ENCODE measurements around the gene CTBP1.
"Not testable (repeated sequence)": the region's sequence is repeated elsewhere in the genome, so short reads cannot be mapped to it uniquely, and the experiment has no call there.

Gene CTBP1

DNA sequence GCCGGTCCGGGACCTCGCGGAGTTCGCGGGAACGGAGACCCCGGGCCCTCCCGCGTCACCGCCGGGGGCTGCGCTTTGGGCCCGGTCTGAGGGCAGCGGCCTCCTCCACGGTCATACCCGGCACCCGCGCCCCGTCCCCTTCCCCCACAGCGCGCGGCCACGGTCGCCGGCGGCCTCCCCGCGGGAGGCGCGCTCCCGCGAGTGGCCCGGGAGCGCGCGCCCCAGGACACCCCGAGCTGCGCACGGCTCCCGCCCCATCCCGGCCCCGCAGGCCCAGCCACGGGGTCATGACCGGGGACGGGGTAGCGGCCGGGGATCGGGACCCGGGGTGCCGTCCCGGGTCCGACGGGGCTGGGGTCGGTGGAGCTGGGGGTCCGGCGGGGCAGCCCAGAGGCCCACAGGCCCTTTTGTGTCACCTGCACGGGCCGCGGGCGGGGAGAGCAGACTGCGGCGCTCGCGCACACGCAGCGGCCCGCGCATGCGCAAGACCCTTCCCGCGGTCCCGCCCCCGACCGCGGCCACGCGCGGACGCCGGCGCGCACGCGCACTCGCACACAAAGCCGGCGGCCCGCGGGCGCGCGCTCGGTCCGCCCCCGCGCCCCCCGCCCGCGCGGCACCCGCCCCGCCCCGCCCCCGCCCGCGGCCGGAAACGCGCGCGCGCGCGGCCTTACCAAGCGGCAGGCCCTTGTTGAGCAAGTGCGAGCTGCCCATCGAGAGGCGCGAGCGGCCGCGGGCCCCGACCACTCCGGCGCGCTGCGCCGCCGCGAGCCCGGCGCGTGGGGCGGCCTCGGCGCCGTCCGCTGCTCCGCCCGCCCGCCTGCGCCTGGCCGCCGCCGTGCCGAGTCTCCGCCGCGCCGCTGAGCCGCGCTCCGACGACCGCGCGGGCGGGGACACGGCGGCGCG lies at the start of gene CTBP1:
CTBP1 (minus strand) TSS at position 886 of the 903 bp plus-strand sequence. CDS start 7,799 bp downstream, outside the sequence.
- DNase-seq (ENCODE audit: low spot score), result peak; percentile 84

GRCh38 chr4:1298461-1298860 lies 49.5 kb upstream of the CTBP1 start:
- no peak for DNase-seq (ENCODE audit: low spot score)

GRCh38 chr4:1297456-1298325 lies 48.8 kb upstream of the CTBP1 start:
- DNase-seq (ENCODE audit: low spot score), result no peak

GRCh38 chr4:1297023-1297395 lies 48.1 kb upstream of the CTBP1 start:
- DNase-seq (ENCODE audit: low spot score), result no peak

GRCh38 chr4:1296324-1297022 lies 47.5 kb upstream of the CTBP1 start:
- no peak for DNase-seq (ENCODE audit: low spot score)

GRCh38 chr4:1295405-1296055 lies 46.6 kb upstream of the CTBP1 start:
- no peak for DNase-seq (ENCODE audit: low spot score)

GRCh38 chr4:1294891-1295290 lies 46.0 kb upstream of the CTBP1 start:
- DNase-seq (ENCODE audit: low spot score), result no peak

DNA sequence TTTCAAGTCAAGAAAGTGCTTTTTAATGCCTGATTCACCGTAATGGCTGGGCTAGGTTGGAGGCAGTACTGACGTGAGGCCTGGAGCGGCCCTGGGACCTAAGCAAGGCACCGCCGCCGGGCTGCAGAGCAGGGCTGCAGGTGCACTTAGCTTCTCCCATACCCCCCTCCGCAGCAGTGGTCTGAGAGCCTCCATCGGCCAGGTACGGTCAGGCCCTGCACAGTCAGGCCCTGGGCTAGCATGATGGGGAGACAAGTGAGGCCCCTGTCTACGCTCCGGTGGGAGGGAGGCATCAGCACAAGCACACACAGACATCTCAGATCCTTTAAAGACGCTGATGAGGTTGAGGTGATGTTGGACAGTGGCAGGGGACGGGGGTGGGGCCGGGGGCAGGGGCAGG lies 45.5 kb upstream of the CTBP1 start:
- DNase-seq (ENCODE audit: low spot score), result no peak

DNA sequence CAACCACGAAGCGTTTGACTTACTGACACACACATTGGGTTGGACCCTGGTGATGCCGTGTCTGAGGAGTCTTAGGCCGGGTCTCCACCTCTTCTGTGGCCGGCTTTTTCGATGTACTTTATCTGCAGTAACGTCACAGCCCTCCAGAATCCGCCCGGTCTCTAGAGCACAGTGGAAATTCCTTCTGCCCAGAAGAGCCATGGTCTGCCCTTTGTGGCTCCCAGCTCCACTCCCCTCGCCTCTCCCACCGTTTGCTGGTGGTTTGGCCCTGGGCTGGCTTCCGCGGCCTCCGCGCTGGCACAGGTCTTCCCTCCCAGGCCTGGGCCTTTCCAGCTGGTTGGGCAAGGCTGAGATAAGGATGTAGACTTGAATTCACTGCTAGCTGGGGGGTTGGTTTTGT lies 45.1 kb upstream of the CTBP1 start:
- no peak for DNase-seq (ENCODE audit: low spot score)

DNA sequence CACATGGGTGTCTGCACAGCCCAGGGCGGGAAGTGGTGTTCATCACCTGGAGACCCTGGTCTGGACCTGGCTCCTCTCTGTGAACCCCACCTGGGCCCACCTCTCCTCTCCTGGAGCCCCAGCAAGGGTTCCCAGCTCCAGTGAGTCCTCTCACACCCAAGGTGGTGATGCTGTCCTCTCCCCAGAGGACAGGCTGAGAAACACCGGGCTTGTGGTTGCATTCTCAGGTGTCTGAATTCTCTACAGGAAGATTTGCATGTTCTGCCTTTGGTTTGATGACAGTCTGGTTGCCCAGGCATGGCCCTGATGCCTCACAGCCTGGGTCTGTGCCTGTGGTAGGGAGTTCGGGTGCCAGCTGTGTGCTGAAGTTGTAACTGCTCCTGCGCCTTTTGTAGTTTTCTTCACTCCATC lies 44.6 kb upstream of the CTBP1 start:
- DNase-seq (ENCODE audit: low spot score), result no peak

DNA sequence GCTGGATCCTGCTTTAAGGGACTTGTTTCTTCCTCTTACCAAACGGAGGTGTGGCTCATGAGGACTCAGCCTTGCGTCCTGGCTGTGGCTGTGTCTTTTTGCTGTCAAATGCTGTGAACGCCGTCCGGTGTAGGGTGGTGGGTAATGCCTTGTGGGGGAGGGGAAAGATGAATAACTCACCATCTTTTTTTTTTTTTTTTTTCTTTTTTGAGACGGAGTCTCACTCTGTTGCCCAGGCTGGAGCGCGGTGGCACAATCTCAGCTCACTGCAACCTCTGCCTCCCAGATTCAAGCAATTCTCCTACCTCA lies 43.7 kb upstream of the CTBP1 start:
- DNase-seq (ENCODE audit: low spot score), result not testable (repeated sequence)

GRCh38 chr4:1291996-1292702 lies 43.2 kb upstream of the CTBP1 start:
- no peak for DNase-seq (ENCODE audit: low spot score)

- DNase-seq (ENCODE audit: low spot score), result no peak
Observed at GRCh38 chr4:1291091-1291490, 42.2 kb upstream of the CTBP1 start.

DNA sequence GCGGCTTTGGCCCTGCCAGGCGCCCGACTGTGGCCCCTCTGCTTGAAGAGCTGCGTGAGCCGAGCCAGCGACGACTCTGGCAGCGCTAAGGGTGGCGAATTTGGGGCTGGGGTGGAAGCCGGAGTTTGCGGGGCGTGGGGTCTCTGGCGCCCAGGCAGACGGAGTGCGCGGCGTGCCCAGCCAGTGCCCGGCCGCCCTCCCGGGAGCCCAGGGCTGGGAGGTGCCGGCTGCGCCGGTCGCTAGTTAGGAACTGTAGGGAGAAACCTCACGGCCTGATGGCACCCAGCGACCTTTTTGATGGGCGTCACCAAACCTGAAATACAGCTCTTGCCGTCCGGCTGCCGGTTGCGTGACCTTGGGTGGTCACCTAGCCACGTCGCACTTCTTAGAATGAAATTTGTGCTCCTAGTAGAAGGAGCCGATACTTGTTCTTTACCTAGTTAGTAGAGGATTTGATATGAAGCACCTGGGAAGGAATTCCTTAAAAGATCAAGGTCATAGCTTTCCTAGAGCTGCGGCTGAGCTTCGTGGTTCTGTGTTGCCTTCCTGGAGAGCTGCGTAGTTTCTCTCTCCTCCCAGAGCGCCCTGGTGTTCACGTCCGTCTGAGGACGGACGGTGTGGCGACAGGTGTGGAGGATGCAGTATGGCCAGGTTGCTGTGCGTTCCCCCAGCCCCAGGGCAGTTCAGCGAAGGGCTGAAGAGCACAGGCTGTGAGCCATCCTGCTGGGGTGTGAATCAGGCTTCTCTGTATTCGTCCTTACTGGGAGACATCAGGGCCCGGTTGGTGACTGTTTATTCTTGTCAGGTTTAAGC lies 41.4 kb upstream of the CTBP1 start:
- no peak for DNase-seq (ENCODE audit: low spot score)

- peak; percentile 95 for DNase-seq (ENCODE audit: low spot score)
Observed at GRCh38 chr4:1289207-1290164, 40.6 kb upstream of the CTBP1 start, which contains the start of gene MAEA. Gene MAEA (plus strand): TSS chr4:1289891. CDS start chr4:1289914, 23 bp downstream.

DNA sequence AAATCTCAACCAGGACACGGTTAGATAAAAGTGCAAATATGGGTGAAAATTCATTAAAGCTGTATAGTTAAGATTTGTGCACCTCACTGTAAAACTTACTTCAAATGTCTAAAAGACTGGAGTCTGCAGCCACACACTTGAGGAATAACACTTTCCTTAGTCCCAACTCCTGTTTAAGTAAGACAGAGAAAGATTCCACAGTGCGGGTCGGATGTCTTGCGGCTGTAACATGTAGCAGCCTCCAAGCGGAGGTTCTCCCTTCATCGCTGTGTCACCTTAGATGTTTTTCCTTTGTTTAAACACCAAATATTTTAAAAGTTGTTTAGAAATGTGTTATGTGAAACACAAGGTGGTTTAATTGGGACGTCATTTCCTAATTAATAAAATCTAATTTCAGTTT lies 39.9 kb upstream of the CTBP1 start:
- DNase-seq (ENCODE audit: low spot score), result no peak

- no peak for DNase-seq (ENCODE audit: low spot score)
Observed at GRCh38 chr4:1285790-1286553, 37.0 kb upstream of the CTBP1 start.

- no peak for DNase-seq (ENCODE audit: low spot score)
Observed at GRCh38 chr4:1285151-1285789, 36.3 kb upstream of the CTBP1 start.

Data from globus pallidus (tissue), 1 donor.